ENCODE data around the gene TP53BP2.
"Not testable (repeated sequence)": the region's sequence is repeated elsewhere in the genome, so short reads cannot be mapped to it uniquely, and the experiment has no call there.

TP53BP2 gene

GRCh38 chr1:223849352-223850254 lies 3.9 kb upstream of the TP53BP2 start:
- DNase-seq, result no peak

- DNase-seq, result no peak
Observed at GRCh38 chr1:223848536-223848935, 2.8 kb upstream of the TP53BP2 start.

- no peak for DNase-seq
Observed at GRCh38 chr1:223847781-223848345, 2.1 kb upstream of the TP53BP2 start.

GRCh38 chr1:223845037-223845809 lies 524 bp downstream of the TP53BP2 start:
- DNase-seq, result peak; percentile 56

- DNase-seq, result peak; percentile 72
Observed at GRCh38 chr1:223844787-223845036, 1.0 kb downstream of the TP53BP2 start.

GRCh38 chr1:223843934-223844786 lies 1.6 kb downstream of the TP53BP2 start:
- DNase-seq, result no peak

- DNase-seq, result no peak
Observed at GRCh38 chr1:223842784-223843183, 3.0 kb downstream of the TP53BP2 start.

- not testable (repeated sequence) for DNase-seq
Observed at GRCh38 chr1:223841977-223842623, 3.6 kb downstream of the TP53BP2 start.

GRCh38 chr1:223840254-223840653 lies 5.5 kb downstream of the TP53BP2 start:
- DNase-seq, result no peak

GRCh38 chr1:223838125-223838854 lies 7.5 kb downstream of the TP53BP2 start:
- no peak for DNase-seq

- no peak for DNase-seq
Observed at GRCh38 chr1:223837687-223838086, 8.1 kb downstream of the TP53BP2 start.

- no peak for DNase-seq
Observed at GRCh38 chr1:223837206-223837605, 8.5 kb downstream of the TP53BP2 start.

GRCh38 chr1:223836586-223836985 lies 9.2 kb downstream of the TP53BP2 start:
- DNase-seq, result no peak

- DNase-seq, result no peak
Observed at GRCh38 chr1:223835754-223836153, 10.0 kb downstream of the TP53BP2 start.

GRCh38 chr1:223834660-223835263 lies 11.0 kb downstream of the TP53BP2 start:
- DNase-seq, result peak; percentile 40

GRCh38 chr1:223833948-223834347 lies 11.8 kb downstream of the TP53BP2 start:
- no peak for DNase-seq

GRCh38 chr1:223832637-223832943 lies 13.2 kb downstream of the TP53BP2 start:
- DNase-seq, result peak; percentile 24

GRCh38 chr1:223831755-223832636 lies 13.8 kb downstream of the TP53BP2 start:
- no peak for DNase-seq

GRCh38 chr1:223829678-223830077 lies 16.1 kb downstream of the TP53BP2 start:
- DNase-seq, result no peak

- no peak for DNase-seq
Observed at GRCh38 chr1:223828162-223828848, 17.4 kb downstream of the TP53BP2 start.
